MM.1S (cell line): Measurements from ENCODE around the gene CARMIL1.

Source experiments
- DNase-seq: peaks from one replicate; pipeline ENCODE4 v3.0.0-alpha.2; 2015
- H2AFZ ChIP-seq: fragments of 300-600 bp; sonication (generic); 2 replicates; pipeline ENCODE4 v1.6.0; 2016; ENCODE audit warnings: antibody characterized with exemption, low read length
- H3F3A ChIP-seq: fragments of 300-600 bp; sonication (generic); 2 replicates; pipeline ENCODE4 v1.6.1; 2016; ENCODE audit warnings: mild to moderate bottlenecking, antibody characterized with exemption, low read length, moderate library complexity, mixed read lengths; ENCODE audit not compliant: insufficient read depth
- H3K27ac ChIP-seq: fragments of 300-600 bp; sonication (generic); 2 replicates; pipeline ENCODE4 v1.5.1; 2016; ENCODE audit warnings: mild to moderate bottlenecking, low read length
- H3K27me3 ChIP-seq: fragments of 300-600 bp; sonication (generic); replicated peaks from 2 replicates; pipeline ENCODE4 v1.6.0; 2016; ENCODE audit warnings: low read length; ENCODE audit not compliant: insufficient read depth
- H3K36me3 ChIP-seq: fragments of 300-600 bp; sonication (generic); replicated peaks from 2 replicates; pipeline ENCODE4 v1.6.1; 2016; ENCODE audit warnings: mild to moderate bottlenecking, low read length, mixed read lengths; ENCODE audit not compliant: insufficient read depth
- H3K4me1 ChIP-seq: fragments of 300-600 bp; sonication (generic); 2 replicates; pipeline ENCODE4 v1.6.1; 2016; ENCODE audit warnings: low read length, mixed read lengths
- H3K4me2 ChIP-seq: fragments of 300-600 bp; sonication (generic); 2 replicates; pipeline ENCODE4 v1.6.0; 2016; ENCODE audit warnings: low read depth, low read length
- H3K4me3 ChIP-seq: fragments of 300-600 bp; sonication (generic); 2 replicates; pipeline ENCODE4 v1.5.1; 2016; ENCODE audit warnings: low read length, mixed read lengths
- H3K79me2 ChIP-seq: fragments of 300-600 bp; sonication (generic); 2 replicates; pipeline ENCODE4 v1.6.1; 2016; ENCODE audit warnings: mixed run types, low read length, mixed read lengths
- H3K9ac ChIP-seq: fragments of 300-600 bp; sonication (generic); 2 replicates; pipeline ENCODE4 v1.6.1; 2016; ENCODE audit warnings: low read length, mixed read lengths
- H3K9me2 ChIP-seq: fragments of 300-600 bp; sonication (generic); replicated peaks from 2 replicates; pipeline ENCODE4 v1.6.1; 2016; ENCODE audit warnings: mild to moderate bottlenecking, low read length, mixed read lengths; ENCODE audit not compliant: insufficient read depth
- H3K9me3 ChIP-seq: fragments of 300-600 bp; sonication (generic); replicated peaks from 2 replicates; pipeline ENCODE4 v1.6.1; 2016; ENCODE audit warnings: mild to moderate bottlenecking, low read length, mixed read lengths; ENCODE audit not compliant: insufficient read depth
- H4K20me1 ChIP-seq: fragments of 300-600 bp; sonication (generic); 2 replicates; pipeline ENCODE4 v1.6.1; 2016; ENCODE audit warnings: mild to moderate bottlenecking, low read length, moderate library complexity, mixed read lengths; ENCODE audit not compliant: insufficient read depth
- CTCF ChIP-seq: fragments of 300-600 bp; sonication (generic); IDR thresholded peaks from 2 replicates; pipeline ENCODE4 v1.5.1; 2016; ENCODE audit warnings: antibody characterized with exemption, low read length, mixed read lengths
- EZH2 ChIP-seq: fragments of 300-600 bp; sonication (generic); optimal IDR thresholded peaks from 2 replicates; pipeline ENCODE3; 2017; ENCODE audit warnings: low read depth, mild to moderate bottlenecking, antibody characterized with exemption, low read length, mixed read lengths
- EZH2phosphoT487 ChIP-seq: fragments of 300-600 bp; sonication (generic); IDR thresholded peaks from 2 replicates; pipeline ENCODE4 v1.6.1; 2018; ENCODE audit warnings: antibody characterized with exemption, low read length

CARMIL1 gene

DNA sequence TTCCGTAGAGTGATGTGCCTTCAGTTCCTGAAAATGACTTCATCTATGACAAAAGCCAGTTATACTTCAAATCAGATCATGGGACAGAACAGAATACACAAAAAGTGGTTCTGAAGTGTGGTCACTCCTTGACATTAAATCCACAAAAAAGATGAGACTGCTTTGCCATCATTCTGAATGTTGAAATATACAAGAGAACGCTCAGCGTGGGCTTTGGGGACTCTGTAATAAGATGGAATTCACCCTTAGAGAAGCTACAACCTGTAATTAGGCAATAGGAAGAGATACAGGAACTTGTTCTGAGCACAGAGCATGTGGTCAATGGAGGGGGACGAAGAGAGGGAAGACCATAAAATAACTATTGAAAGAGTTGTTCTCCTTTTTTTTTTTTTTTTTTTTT is 184.3 kb downstream of the CARMIL1 start:
- H3K4me1 ChIP-seq = no peaks in the 10 kb centered on the region
- no peak for DNase-seq

DNA sequence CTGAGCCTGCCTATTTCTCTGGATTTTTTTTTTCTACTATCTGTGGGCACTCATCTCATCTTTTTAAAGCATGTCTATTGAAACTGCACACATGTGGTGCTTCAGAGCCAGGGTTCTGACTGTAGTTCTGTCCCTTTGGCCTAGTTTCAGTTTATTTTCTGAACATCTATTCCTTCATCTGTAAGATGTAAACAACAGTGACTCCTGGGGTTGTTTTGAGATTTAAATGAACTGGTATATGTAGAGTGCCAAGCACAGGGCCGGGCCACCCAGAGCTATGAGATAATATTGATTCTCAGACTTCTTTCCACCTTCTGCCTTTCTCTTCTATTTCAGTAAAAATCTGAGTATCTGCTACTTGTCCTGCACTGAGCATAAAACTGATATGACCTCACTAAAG is 185.1 kb downstream of the CARMIL1 start:
- no peak overlapping the region for H3K27ac ChIP-seq
- no peaks in the 10 kb centered on the region for H4K20me1 ChIP-seq
- H3K9ac ChIP-seq = no peak overlapping the region
- H3K4me1 ChIP-seq = no peaks in the 10 kb centered on the region
- no peaks in the 10 kb centered on the region for H3K79me2 ChIP-seq
- 0 out of 2 replicates have a peak, but pooled peaks cover 4% of the 10 kb centered on the region for H3F3A ChIP-seq
- no peak overlapping the region for H3K4me3 ChIP-seq
- no peaks in the 10 kb centered on the region for H3K27me3 ChIP-seq
- H2AFZ ChIP-seq = no peak overlapping the region
- DNase-seq = no peak
- no peaks in the 10 kb centered on the region for H3K9me2 ChIP-seq
- TF ChIP-seq EZH2 (no peak), CTCF (no peak), EZH2phosphoT487 (no peak)
- no peaks in the 10 kb centered on the region for H3K36me3 ChIP-seq
- no peaks in the 10 kb centered on the region for H3K9me3 ChIP-seq
- H3K4me2 ChIP-seq = no peak overlapping the region

More for the DNA sequence above, 184.3 kb downstream of the CARMIL1 start:
- Histone ChIP-seq H2AFZ (no peak overlapping the region), H3F3A (0 out of 2 replicates have a peak, but pooled peaks cover 1% of the 10 kb centered on the region), H3K9me2 (no peaks in the 10 kb centered on the region), H3K36me3 (no peaks in the 10 kb centered on the region), H3K9me3 (no peaks in the 10 kb centered on the region), H3K4me3 (no peak overlapping the region), H3K4me2 (no peak overlapping the region), H4K20me1 (no peaks in the 10 kb centered on the region), H3K9ac (no peak overlapping the region), H3K79me2 (no peaks in the 10 kb centered on the region), H3K27me3 (no peaks in the 10 kb centered on the region), H3K27ac (no peak overlapping the region)
- TF ChIP-seq EZH2 (no peak), EZH2phosphoT487 (no peak), CTCF (no peak)

DNA sequence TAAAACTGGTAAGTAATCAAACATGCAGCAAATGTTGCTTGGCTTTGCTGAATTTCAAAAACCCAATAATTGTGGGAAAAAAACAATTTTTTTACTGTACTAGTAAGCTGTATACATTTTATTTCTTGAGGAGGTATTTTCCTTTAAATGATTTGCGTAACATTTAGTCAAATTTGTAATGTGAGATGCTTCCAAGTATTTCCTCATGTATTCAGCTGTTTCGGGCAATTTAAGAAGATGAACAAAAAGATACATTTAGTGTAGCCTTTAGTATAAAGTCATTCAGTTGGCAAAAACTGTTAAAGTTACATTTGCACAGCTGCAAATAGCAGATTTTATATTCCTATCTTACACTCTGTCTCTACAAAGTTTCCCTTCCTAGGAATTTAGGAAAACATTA is 186.8 kb downstream of the CARMIL1 start:
- Histone ChIP-seq H3K9me2 (no peaks in the 10 kb centered on the region), H3K79me2 (no peaks in the 10 kb centered on the region), H3K9ac (no peak overlapping the region), H3F3A (0 out of 2 replicates have a peak, but pooled peaks cover 4% of the 10 kb centered on the region), H3K27me3 (no peaks in the 10 kb centered on the region), H3K4me1 (no peaks in the 10 kb centered on the region), H3K36me3 (no peaks in the 10 kb centered on the region), H2AFZ (no peak overlapping the region), H3K9me3 (no peaks in the 10 kb centered on the region), H3K27ac (no peak overlapping the region), H3K4me3 (no peak overlapping the region), H4K20me1 (no peaks in the 10 kb centered on the region), H3K4me2 (no peak overlapping the region)
- TF ChIP-seq CTCF (no peak), EZH2phosphoT487 (no peak), EZH2 (no peak)
- no peak for DNase-seq

DNA sequence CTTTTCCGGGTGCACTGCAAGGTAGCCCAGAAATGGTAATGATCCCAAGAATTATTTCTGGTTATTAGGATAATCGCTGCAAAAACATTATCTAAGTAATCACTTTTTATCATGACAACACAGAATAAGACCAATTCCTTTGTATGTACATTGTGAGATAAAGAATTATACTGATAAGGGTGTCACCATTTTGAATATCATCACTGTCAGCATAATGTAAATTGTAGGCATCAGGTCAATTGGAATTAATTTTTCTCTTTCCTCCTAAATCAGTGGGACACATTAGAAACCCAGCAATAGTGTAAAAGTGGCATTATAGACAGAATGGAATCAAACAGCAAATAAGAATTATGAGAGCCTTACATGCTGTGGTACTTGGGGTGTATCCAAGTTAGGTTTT is 189.7 kb downstream of the CARMIL1 start:
- H3K4me3 ChIP-seq = no peak overlapping the region
- H3K9me2 ChIP-seq = no peaks in the 10 kb centered on the region
- no peaks in the 10 kb centered on the region for H3K36me3 ChIP-seq
- no peaks in the 10 kb centered on the region for H3K27me3 ChIP-seq
- 0 out of 2 replicates have a peak, but pooled peaks cover 4% of the 10 kb centered on the region for H3F3A ChIP-seq
- no peaks in the 10 kb centered on the region for H4K20me1 ChIP-seq
- H3K4me1 ChIP-seq = no peaks in the 10 kb centered on the region
- H3K4me2 ChIP-seq = no peak overlapping the region
- no peaks in the 10 kb centered on the region for H3K9me3 ChIP-seq
- no peak overlapping the region for H3K27ac ChIP-seq
- DNase-seq = no peak
- no peak overlapping the region for H2AFZ ChIP-seq
- no peaks in the 10 kb centered on the region for H3K79me2 ChIP-seq
- TF ChIP-seq EZH2 (no peak), EZH2phosphoT487 (no peak)
- no peak overlapping the region for H3K9ac ChIP-seq
